ENCODE measurements around the gene THOC2. TPM values are rescaled to one million over a fixed set of nuclear protein-coding genes. Genes with fewer than 3 reads are reported as not detected.
"Not testable (repeated sequence)": the region's sequence is repeated elsewhere in the genome, so short reads cannot be mapped to it uniquely, and the experiment has no call there.

The THOC2 gene
- total RNA-seq, 4 donors from 2014 or later = 60.3 to 81.8 (median 67.7) TPM

- intact Hi-C loops (cut with DNase I; ENCODE audit: low total_unique reads) = no loop called here
- peak; percentile 79 to 95 for DNase-seq (ENCODE audit: low spot score in 2 of 2)
- H3K4me3 ChIP-seq (ENCODE audit: low read depth, poor library complexity, severe bottlenecking) = no peak overlapping the region
- TF ChIP-seq CTCF (IDR thresholded peaks at IDR 0.05) (no peak), POLR2A (IDR thresholded peaks at IDR 0.05) (no peak)
- 6 to 35% methylated on average over 27 to 38 of the region's 38 CpGs for WGBS, 2 donors
Measured at GRCh38 chrX:123764967-123765871, 32.4 kb upstream of the THOC2 start.

DNA sequence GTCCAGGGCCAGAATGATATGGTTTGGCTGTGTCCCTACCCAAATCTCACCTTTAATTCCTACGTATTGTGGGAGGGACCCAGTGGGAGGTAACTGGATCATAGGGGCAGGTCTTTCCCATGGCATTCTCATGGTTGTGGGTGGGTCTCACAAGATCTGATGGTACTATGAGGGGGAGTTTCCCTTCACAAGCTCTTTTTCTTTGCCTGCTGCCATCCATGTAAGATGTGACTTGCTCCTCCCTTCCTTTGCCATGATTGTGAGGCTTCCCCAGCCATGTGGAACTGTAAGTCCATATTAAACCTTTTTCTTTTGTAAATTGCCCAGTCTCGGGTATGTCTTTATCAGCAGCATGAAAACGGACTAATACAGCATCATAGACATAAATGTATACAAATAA is 27.0 kb upstream of the THOC2 start:
- 66 to 90% methylated on average over 3 of the region's 3 CpGs for WGBS, 2 donors
- H3K4me3 ChIP-seq (ENCODE audit: low read depth, poor library complexity, severe bottlenecking); DNase-seq (ENCODE audit: low spot score in 2 of 2); intact Hi-C loops (cut with DNase I; ENCODE audit: low total_unique reads): not testable (repeated sequence)

DNA sequence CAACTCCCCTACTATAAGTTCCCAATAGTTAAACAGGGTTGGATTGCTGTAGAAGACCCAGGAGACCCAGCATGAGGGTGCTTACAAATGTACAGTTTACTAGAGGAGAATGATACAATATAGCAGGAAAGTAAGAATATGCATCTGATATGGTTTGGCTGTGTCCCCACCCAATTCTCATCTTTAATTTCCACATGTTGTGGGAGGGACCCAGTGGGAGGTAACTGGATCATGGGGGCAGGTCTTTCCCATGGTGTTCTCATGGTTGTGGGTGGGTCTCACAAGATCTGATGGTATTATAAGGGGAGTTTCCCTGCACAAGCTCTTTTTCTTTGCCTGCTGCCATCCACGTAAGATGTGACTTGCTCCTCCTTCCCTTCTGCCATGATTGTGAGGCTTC is 24.9 kb upstream of the THOC2 start:
- intact Hi-C loops (cut with DNase I; ENCODE audit: low total_unique reads); DNase-seq (ENCODE audit: low spot score in 2 of 2); H3K4me3 ChIP-seq (ENCODE audit: low read depth, poor library complexity, severe bottlenecking): not testable (repeated sequence)
- 88 to 93% methylated on average over 1 of the region's 1 CpG for WGBS, 2 donors

GRCh38 chrX:123756320-123756719 is 23.5 kb upstream of the THOC2 start:
- DNase-seq (ENCODE audit: low spot score in 2 of 2) = no peak
- intact Hi-C loops (cut with DNase I; ENCODE audit: low total_unique reads) = no loop called here
- H3K4me3 ChIP-seq (ENCODE audit: low read depth, poor library complexity, severe bottlenecking) = no peak overlapping the region
- TF ChIP-seq POLR2A (IDR thresholded peaks at IDR 0.05) (no peak), CTCF (IDR thresholded peaks at IDR 0.05) (no peak)

DNA sequence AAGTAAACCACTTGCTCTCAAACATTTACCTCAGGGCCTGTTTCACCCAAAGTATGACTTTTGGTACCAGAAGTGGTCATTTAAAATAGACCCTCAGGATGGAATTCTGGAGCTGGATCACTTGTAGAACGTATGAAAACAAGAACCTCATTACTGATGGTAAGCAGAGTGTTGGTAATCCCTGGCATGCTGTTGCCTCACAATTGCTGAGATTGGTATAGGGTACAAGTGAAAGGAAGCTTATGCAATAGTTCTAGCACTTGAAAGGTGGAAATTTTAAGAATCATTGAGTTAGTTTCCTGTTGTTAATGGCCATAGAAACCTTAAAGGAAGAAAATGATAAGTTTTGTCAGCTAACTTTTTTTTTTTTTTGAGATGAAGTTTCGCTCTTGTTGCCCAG is 22.3 kb upstream of the THOC2 start:
- no peak for TF ChIP-seq POLR2A (IDR thresholded peaks at IDR 0.05)
- no peak for TF ChIP-seq CTCF (IDR thresholded peaks at IDR 0.05)
- intact Hi-C loops (cut with DNase I; ENCODE audit: low total_unique reads) = no loop called here
- no peak for DNase-seq (ENCODE audit: low spot score in 2 of 2)
- WGBS, 2 donors = 82 to 86% methylated on average over 2 of the region's 2 CpGs
- no peak overlapping the region for H3K4me3 ChIP-seq (ENCODE audit: low read depth, poor library complexity, severe bottlenecking)

DNA sequence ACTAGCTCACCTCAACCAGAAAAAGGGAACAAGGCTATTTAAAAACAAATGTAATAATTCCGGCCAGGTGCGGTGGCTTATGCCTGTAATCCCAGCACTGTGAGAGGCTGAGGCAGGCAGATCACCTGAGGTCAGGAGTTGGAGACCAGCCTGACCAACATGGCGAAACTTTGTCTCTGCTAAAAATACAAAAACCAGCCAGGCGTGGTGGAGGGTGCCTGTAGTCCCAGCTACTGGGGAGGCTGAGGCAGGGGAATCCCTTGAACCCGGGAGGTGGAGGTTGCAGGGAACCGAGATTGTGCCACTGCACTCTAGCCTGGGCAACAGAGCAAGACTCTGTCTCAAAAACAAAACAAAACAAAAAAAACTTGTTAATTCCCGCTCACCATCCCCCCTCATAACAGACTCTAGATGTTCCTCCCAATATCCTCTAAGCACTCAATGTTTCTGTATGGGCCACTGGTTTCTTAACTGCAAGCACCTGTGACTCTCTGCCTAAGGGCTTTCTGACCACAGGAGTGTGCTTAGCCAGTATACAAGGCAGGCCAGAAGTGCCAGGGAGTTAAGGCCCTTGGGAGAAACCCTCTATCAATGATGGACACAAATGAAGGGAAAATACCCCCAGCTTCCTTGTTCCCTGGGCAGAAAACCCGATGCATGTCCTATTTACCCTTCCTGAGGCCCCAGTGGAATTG is 21.0 kb upstream of the THOC2 start:
- 80 to 96% methylated on average over 8 of the region's 8 CpGs for WGBS, 2 donors
- intact Hi-C loops (cut with DNase I; ENCODE audit: low total_unique reads) = no loop called here
- DNase-seq (ENCODE audit: low spot score in 2 of 2) = no peak
- H3K4me3 ChIP-seq (ENCODE audit: low read depth, poor library complexity, severe bottlenecking) = no peak overlapping the region
- TF ChIP-seq CTCF (IDR thresholded peaks at IDR 0.05) (no peak), POLR2A (IDR thresholded peaks at IDR 0.05) (no peak)
